ENCODE results near the gene TMPRSS9.

TMPRSS9 gene

DNA sequence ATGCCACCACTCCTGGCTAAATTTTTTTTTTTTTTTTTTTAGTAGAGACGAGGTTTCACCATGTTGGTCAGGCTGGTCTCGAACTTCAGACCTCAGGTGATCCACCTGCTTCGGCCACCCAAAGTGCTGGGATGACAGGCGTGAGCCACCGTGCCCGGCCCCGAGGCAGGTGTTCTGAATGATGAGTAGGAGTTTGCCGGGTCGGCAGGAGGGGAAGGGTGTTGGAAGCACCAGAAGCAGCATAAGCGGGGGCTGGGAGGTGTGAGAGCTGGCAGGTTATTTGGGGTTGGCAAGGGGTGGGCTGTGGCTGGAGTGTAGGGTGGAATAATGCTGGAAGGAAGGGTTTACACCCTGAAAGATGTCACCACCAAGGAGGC is 29.8 kb upstream of the TMPRSS9 start:
- DNase-seq = no peak

DNA sequence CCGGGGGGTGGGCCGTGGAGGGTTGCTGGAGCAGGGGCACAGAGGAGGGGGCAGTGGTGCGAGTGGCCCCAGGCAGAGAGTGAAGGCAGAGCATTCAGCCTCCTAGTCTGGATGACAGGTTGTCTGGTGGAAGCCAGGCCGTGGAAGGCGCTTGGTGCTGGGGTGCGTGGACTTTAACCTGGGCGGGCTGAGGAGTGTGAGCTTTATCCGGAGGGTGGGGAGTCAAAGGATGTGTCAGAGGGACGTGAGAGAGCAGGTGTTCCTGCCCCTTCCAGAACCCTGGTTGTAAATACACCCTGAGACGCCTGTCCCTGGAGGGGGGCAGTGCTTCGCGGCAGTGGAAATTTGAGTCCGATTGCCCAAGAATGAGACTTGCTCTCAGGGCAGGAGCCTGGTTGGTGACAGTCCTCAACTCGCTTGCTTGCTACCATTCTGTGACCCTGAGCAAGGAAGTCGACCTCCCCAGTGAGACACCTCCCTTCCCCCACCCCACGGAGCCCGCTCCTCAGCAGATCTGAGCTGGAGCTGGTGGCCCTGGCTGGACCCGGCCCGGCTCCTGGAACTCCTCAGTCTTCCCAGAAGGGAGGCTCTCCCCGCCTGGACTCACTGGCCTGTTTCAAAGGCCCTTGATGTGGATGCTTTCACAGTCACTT is 29.3 kb upstream of the TMPRSS9 start:
- no peak for DNase-seq

DNA sequence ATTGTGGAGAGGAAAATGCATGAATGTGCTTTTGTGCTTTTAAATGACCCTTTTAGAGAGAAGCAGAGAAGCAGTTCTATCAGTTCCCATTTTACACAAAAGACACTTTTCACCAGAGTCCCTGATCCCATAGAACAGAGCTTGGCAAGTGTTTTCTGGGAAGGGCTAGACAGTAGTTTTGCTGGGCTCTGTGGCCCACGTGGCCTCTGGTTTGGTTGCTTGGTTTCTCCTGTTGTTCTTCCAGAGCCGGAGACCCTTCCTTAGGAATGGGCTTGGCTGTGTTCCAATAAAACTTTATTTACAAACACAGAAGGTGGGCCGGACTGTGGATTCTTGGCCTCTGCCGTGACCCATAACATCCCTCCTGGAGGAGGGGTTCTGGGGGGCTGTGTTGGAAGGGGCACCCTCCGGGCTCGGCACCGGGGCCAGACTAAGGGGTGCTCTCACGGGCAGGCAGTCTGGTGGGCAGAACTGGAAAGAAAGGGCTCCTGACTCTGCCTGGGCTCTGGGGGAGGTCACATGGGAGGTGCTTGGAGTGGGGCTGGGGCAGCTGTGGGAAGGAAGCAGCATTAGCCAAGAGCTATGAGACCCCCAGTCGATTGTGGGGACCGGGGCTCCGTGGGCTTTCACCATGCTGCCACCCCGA is 28.3 kb upstream of the TMPRSS9 start:
- no peak for DNase-seq

DNA sequence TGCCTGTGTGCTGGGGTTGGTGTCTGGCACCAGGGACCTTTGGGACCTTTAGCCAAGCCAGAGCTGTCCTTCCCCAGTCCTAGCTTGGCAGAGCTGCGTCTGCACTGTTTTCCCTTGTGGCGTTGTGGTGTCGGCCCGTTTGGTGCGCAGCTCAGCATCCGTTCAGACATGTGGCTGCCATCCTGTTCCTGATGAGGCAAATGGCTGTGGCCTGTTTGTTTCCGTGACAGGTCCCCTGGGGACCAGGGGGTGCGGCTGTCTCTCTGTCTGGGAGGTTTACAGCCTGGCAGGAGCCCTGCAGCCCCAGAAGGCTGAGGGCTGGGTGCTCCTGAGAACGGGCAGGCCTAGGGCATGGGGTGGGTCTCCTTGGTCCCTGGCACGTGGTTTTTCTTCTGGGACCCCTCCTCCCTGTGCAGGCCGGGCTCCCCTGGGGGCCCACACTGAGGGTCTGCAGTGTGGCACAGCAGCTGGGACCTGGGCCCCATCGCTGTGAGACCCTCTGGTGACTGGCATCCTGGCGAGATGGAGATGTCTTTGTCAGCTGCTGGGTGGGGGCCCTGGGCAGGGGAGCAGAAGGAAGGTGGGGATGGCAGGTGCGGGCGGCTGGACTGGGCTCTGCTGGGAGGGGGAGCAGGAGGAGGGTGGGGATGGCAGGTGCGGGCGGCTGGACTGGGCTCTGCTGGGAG is 27.6 kb upstream of the TMPRSS9 start:
- peak; percentile 60 for DNase-seq

DNA sequence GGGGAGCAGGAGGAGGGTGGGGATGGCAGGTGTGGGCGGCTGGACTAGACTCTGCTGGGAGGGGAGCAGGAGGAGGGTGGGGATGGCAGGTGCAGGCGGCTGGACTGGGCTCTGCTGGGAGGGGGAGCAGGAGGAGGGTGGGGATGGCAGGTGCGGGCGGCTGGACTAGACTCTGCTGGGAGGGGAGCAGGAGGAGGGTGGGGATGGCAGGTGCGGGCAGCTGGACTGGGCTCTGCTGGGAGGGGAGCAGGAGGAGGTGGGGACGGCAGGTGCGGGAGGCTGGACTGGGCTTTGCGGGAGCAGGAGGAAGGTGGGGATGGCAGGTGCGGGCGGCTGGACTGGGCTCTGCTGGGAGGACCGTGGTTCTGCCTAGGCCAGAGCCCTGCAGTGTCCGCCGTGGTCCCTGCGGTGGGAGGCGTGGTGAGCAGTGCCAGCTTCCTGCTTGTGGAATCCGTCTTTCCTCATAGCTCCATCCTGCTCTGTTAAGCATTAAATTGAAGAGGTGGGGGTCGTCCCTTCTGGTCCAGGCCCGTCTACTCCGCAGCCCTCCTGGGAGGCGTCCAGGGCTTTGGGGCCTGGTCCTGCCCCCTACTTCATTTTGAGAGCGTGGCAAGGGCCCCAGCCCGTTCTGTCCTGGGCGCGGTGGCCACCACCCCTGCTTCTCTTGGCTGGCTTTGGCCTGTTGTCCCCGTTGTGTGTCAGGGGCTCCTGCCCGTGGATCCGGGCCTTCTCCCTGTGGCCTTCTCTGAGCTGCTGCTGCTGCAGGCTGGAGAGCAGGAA is 26.8 kb upstream of the TMPRSS9 start:
- no peak for DNase-seq

DNA sequence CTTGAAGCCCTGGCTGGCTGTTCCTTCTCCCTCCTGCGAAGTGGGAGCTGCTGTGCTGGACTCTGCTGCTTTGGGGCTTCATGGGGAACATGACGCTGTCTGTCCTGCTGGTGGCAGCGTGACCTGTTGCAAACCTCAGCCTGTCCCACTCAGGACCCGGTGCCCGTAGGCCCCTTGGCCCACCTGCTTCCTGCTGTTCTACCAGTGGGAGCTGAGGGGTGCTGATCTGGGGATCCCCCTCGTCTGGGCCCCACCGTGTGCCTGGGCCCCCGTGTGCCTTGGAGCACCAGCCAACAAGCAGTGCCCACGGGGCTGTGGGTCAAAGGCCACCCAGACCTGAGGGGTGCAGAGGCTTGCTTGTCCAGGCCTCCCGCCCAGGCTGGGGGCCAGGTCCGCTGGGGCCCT is 26.3 kb upstream of the TMPRSS9 start:
- DNase-seq = no peak

DNA sequence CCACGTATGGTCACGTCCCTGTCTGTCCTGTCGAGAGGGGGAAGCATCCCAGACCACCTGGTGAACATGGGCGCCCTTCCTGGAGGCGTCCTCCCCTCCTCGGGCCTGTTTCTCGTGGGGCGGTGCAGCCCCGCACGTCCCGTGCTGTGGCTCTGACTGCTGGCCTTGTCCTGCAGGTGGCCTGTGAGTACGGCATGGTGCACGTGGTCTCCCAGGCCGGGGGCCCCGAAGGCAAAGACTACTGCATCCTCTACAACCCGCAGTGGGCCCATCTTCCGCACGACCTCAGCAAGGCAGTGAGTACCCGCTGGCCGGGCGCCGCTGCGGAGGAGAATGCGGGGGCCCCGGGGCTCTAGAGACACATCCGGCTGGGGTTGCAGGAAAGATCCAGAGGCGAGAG is 25.6 kb upstream of the TMPRSS9 start:
- DNase-seq = no peak

DNA sequence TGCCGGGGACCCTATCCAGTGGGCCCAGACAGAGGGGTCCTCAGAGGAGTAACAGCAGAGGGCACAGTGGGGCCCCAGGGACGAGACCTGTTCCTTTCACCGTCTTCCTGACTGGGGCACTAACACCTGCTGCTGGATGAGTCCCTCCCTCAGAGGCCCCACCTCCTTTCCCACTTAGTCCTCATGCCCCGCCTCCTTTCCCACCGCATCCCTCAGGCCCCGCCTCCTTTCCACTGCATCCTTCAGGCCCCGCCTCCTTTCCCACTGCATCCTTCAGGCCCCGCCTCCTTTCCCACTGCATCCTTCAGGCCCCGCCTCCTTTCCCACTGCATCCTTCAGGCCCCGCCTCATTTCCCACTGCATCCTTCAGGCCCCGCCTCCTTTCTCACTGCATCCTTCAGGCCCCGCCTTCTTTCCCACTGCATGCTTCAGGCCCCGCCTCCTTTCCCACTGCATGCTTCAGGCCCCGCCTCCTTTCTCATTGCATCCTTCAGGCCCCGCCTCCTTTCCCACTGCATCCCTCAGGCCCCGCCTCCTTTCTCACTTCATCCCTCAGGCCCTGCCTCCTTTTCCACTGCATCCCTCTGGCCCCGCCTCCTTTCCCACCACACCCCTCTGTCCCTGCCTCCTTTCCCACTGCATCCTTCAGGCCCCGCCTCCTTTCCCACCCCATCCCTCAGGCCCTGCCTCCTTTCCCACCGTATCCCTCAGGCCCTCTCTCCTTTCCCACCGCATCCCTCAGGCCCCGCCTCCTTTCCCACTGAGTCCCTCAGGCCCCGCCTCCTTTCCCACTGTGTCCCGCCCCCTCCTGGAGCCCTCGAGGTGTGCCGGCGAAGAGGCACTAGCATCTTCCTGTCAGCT is 24.8 kb upstream of the TMPRSS9 start:
- DNase-seq = no peak

DNA sequence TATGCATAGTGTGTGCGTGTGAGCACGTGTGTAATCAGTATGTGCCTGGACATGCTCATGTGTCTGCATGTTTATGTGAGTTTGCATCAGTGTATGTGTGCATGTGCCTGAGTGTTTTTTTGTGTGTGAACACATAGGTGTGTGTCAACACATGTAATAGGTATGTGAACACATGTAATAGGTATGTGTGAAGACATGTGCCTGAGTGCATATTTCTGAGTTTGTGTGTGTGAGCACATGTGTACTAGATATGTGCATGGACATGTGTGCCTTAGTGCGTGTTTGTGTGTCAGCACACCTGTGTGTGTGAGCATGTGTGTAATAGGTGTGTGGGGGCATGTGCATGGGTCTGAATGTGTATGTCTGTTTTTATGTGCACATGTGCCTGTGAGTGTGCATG is 24.2 kb upstream of the TMPRSS9 start:
- no peak for DNase-seq

DNA sequence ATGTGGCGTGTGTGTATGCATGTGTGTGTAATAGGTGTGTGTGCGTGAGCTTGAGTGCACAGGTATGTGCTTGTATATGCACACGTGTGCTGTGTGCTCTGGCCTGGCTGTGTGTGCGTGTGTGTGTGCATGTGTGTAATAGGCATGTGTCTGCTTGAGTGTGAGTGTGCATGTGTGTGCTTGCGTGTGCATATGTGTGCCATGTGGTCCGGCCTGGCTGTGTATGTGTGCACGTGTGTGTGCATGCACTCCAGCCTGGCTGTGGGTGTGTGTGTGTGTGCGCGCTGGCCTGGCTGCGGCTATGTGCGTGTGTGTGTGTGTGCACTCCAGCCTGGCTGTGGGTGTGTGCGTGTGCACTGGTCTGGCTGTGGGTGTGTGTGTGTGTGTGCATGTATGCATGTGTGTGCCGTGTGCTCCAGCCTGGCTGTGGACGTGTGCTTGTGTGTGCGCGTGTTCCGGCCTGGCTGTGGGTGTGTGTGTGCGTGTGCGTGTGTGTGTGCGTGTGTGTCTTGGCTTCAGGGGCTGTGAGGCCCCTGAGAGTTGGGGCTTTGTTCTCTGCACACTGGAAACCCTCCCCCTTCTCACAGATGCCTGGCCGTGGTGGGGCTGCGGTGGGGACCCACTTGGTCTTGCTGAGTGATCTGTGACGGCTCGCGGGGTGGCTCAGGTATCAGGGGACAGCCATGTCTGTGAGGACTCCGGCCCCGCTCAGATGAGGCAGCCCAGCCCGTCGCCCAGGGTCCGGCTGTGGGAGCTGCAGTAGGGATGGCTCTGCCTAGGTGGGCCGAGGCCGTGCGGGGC is 23.3 kb upstream of the TMPRSS9 start:
- DNase-seq = no peak

DNA sequence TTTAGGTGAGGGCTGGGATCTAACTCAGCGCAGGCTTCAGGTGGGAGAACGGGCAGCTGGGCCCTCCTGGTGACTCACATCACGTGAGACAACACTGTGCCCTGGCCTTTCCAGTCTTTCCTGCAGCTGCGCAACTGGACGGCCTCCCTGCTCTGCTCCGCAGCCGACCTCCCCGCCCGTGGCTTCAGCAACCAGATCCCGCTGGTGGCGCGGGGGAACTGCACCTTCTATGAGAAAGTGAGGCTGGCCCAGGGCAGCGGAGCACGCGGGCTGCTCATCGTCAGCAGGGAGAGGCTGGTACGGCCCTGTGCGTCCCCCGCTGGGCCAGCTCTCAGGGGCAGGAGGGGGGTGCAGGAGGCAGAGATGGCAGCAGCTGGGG is 22.7 kb upstream of the TMPRSS9 start:
- DNase-seq = no peak

DNA sequence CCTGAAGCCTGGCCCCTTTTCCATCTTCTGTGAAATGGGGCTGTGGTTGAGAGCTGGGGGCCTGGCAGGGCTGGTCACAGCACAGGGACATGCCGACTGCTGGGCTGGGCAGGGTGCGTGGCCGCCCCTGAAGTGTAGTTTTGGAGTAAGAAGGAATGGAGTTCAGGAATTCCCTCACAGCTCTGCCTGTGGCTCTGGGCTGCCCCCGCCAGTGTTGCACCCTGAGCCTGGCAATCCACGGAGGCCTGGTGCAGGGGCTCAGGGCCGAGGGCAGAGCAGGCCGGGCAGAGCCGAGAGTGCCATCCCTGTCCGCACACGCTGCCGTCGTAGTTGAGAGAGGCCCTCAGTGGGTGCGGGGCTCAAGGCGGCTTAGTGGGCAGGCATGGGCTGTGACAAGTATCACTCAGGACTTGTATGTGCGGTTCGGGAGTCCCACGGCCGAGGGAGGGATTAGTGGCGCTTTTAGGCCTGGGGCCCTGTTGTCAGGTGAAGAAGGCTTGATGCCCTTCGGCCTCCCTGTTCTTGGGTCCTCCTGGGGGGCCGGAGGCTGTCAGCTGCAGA is 21.9 kb upstream of the TMPRSS9 start:
- DNase-seq = no peak

DNA sequence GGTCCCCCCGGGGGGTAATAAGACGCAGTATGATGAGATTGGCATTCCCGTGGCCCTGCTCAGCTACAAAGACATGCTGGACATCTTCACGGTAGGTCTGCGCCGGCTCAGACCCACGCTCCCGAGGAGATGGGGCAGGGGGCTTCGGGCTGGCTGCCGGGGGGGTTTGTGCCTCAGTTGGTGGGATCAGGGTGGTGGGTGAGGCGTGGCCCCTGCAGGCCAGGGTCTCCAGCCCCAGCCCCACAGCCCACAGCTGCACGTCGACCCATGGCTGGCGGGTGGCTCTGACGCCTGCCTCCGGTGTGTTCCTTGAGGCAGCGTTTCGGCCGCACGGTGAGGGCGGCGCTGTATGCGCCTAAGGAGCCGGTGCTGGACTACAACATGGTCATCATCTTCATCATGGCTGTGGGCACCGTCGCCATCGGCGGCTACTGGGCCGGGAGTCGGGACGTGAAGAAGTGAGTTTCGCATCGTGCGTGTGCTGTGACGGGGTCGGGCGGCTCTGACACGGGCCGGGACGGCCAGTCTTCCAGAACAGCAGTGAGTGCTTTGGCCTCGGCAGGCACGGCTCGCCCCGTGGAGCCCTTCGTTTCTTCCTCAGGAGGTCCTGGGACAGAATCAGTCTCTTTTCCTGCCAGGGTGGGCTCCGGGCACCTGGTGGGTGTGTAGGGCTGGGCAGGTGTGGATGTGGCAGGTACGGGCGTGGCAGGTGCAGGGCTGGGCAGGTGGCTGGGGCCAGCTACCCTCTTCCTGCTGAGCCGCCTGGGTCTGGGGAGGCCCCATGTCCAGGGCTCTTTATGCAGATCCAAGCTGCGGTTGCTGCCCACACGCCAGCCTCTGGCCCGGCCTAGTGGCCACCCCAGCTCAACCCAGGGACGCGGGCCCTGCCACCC is 21.1 kb upstream of the TMPRSS9 start:
- DNase-seq = no peak

DNA sequence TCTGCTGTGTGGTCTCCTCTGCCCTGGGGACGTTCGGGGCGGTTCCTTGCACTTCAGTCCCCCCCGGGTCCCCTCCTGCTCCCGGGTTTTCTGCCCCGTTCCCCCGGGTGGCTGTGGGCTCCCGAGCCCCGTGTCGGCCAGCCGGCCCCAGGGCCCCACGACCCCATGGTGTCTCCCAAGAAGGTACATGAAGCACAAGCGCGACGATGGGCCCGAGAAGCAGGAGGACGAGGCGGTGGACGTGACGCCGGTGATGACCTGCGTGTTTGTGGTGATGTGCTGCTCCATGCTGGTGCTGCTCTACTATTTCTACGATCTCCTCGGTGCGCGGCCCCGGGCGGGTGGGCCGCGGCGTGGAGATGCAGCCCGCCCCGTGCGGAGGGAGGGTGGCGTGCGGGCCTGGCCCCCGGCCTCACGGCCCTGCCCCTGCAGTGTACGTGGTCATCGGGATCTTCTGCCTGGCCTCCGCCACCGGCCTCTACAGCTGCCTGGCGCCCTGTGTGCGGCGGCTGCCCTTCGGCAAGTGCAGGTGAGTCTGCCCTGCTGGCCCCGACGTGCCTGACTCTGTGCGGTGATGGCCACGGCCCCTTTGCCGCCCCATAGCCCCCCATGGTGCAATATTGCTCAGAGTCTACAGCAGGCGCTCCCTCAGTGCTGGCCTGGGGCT is 20.3 kb upstream of the TMPRSS9 start:
- DNase-seq = no peak

DNA sequence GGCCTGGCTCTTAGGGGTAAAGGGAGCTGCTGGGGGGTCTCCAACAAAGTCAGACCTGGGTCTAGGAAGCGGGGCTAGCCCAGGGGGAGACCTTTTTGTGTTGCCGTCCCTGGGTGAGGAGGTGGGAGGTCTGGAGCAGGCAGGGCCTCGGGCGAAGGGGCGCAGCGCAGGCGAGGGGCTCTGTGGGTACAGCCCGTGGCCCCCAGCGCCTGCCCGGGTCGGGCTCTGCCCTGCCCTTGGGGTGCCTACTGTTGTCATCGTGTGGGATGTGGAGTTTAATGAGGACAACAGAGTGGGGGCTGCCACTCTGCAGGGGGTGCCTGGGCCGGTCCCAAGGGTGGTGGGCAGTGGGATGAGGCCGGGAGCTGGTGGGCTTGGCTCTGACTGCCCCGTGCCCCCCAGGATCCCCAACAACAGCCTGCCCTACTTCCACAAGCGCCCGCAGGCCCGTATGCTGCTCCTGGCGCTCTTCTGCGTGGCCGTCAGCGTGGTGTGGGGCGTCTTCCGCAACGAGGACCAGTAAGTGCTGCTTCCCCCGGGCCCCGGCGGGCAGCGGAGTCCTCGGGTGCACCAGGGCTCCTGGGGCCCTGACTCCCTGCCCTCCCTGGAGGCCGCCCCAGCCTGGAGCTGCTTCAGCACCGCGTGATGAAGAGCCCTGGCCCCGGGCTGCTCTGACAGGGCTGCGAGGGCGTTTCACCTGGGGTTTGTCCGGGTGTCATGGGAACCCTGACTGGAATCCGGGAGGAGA is 19.4 kb upstream of the TMPRSS9 start:
- no peak for DNase-seq

DNA sequence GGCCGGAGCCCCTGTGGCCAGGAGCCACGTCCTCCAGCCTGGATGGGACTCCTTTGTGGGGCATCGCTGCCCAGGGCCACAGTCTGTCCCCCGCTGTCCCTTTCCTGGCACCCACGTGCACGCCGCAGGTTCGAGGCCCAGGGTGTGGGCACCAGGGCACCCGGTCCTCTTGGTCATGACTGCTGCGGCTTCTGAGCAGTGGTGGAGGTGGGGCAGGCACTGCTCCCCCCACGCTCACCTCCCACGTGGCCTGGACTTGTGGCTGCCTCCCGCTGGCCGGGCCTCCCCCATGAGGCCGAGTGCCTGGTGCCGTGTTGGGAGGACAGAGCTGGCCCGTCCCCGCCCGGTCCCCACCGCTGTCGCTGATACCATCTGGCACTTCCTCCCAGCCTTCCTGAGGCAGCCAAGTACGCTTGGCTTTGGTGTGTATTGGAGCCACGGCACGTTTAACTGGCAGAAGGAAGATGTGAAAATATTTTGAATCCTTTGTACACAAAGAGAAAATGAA is 18.8 kb upstream of the TMPRSS9 start:
- no peak for DNase-seq

DNA sequence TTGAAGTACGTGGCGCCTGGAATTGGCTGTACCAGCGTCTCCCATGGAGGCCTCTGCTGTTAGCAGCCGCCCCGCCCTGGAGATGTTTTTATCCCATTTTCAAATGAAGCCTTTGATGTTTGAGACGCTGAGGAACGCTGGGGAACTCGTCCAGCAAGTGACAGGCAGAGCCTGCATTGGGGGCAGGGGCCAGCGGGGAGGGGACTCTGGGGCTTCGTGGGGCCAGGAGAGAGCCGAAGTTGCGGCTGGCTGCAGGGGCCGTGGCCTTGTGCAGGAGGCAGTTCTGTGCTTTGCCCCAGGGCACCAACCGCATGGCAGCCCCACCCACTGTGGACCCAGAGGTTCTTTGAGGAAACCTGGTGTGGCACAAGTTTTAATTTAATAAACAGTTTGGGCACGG is 18.1 kb upstream of the TMPRSS9 start:
- DNase-seq = no peak

DNA sequence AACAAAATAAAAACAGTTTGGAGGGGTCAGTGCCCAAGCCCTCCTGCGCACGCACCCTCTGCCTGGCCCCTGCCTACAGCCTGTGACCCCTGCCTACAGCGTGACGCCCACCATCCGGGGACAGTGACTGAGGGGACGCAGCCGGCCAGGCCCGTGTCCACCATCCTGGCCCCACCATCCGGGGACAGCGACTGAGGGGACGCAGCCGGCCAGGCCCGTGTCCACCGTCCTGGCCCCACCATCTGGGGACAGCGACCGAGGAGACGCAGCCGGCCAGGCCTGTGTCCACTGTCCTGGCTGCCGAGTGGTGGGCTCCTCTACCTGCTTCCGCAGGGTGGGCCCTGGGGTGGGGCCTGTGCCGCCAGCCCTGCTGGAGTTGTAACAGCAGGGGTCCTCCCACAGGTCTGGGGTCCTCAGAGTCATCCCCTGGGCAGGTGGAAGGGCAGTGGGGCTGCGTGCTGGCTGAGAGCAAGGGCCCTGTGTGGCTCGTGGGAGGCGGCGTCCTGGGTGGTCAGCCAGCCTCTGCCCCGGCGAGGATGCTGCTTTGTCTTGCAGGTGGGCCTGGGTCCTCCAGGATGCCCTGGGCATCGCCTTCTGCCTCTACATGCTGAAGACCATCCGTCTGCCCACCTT is 17.3 kb upstream of the TMPRSS9 start:
- DNase-seq = no peak
